Small intestine (tissue), 7 donors: ENCODE measurements around the gene C1orf226. TPM values are rescaled to one million over a fixed set of nuclear protein-coding genes. Genes with fewer than 3 reads are reported as not detected.
"Not testable (repeated sequence)": the region's sequence is repeated elsewhere in the genome, so short reads cannot be mapped to it uniquely, and the experiment has no call there.

Experiments
- DNase-seq, 2 donors: peaks; one replicate each; pipeline versions ENCODE4 v3.0.0 to v3.0.0-alpha.2; 2013
- FAIRE-seq: peaks from 2 replicates; lab custom pipeline; 2012; peaks lifted over from hg19 to GRCh38; lab: Jason Lieb, UNC
- H3K27ac ChIP-seq, 3 donors: one replicate each; pipeline ENCODE4 v1.5.1; 2013; ENCODE audit warnings: low read length in 2 of 3, mild to moderate bottlenecking in 2 of 3, control low read depth in 1 of 3, inconsistent platforms in 1 of 3, low read depth in 1 of 3, moderate library complexity in 1 of 3
- H3K27me3 ChIP-seq, 3 donors: one replicate each; pipeline ENCODE4 v1.6.1; 2013; ENCODE audit warnings: low read length in 3 of 3, inconsistent platforms in 1 of 3; ENCODE audit not compliant: control insufficient read depth in 3 of 3, insufficient read depth in 3 of 3
- H3K36me3 ChIP-seq, 3 donors: one replicate each; pipeline ENCODE4 v1.6.1; 2013; ENCODE audit warnings: low read length in 3 of 3, inconsistent platforms in 1 of 3, low read depth in 1 of 3, mild to moderate bottlenecking in 1 of 3, moderate library complexity in 1 of 3; ENCODE audit not compliant: control insufficient read depth in 3 of 3, insufficient read depth in 2 of 3
- H3K4me1 ChIP-seq, 3 donors: one replicate each; pipeline ENCODE4 v1.6.1; 2013; ENCODE audit warnings: low read length in 2 of 3, inconsistent platforms in 1 of 3, low read depth in 1 of 3, mild to moderate bottlenecking in 1 of 3, moderate library complexity in 1 of 3; ENCODE audit not compliant: control insufficient read depth in 3 of 3, insufficient read depth in 2 of 3
- H3K4me3 ChIP-seq, 3 donors: one replicate each; pipeline ENCODE4 v1.5.1; 2013; ENCODE audit warnings: low read length in 3 of 3, control low read depth in 1 of 3, inconsistent platforms in 1 of 3, low read depth in 1 of 3, mild to moderate bottlenecking in 1 of 3, moderate library complexity in 1 of 3
- H3K9me3 ChIP-seq, 2 donors: one replicate each; pipeline ENCODE4 v1.6.1; 2013; ENCODE audit warnings: low read depth in 1 of 2, low read length in 1 of 2; ENCODE audit not compliant: control insufficient read depth in 2 of 2, insufficient read depth in 1 of 2
- WGBS, 3 donors: extraction: QIAGEN DNeasy Blood & Tissue Kit; methylation state at CpG; one replicate each; pipeline ENCODE4 v1.1.7; 2013; 5-methylcytosine and 5-hydroxymethylcytosine counted together
- polyA plus RNA-seq, 4 donors: library from polyadenylated mRNA; stranded (reverse) in 3 of 4; unstranded in 1 of 4; fragments of 200-250 nt in 3 of 4; fragments of 120-200 nt in 1 of 4; gene quantifications; one replicate each; pipeline versions ENCODE4 v1.2.1 to v1.2.3, GENCODE V29; 2013
- donor health status: healthy with polysubstance abuse.
- donor health status: control.
- donor health status: control.
- donor health status: Bipolar disorder and iron deficiency.
- donor health status: healthy.

C1orf226 gene
- polyA plus RNA-seq, 4 donors, result 8.1 to 14.1 (median 13.2) TPM

GRCh38 chr1:162421258-162422164 is 40.0 kb downstream of the C1orf226 start:
- peak overlapping the region; percentile 11 to 80 (median 48) for H3K27ac ChIP-seq
- H3K27me3 ChIP-seq, result no peaks in the 10 kb centered on the region
- FAIRE-seq (no peak), DNase-seq (peak; percentile 64 to 91)
- no peaks in the 10 kb centered on the region for H3K36me3 ChIP-seq
- H3K4me3 ChIP-seq, result peak overlapping the region in 1 of 3 donors; percentile 1
- H3K4me1 ChIP-seq, result peaks cover 0 to 7% (median 3%) of the 10 kb centered on the region in 3 donors
- H3K9me3 ChIP-seq, result no peaks in the 10 kb centered on the region
- 16 to 44% (median 22%) methylated on average over 5 of the region's 5 CpGs for WGBS, 3 donors

- Histone ChIP-seq H3K4me1 (peaks cover 0 to 7% (median 3%) of the 10 kb centered on the region in 3 donors), H3K9me3 (no peaks in the 10 kb centered on the region), H3K27ac (no peak overlapping the region), H3K36me3 (no peaks in the 10 kb centered on the region), H3K27me3 (no peaks in the 10 kb centered on the region), H3K4me3 (no peak overlapping the region)
- no peak for DNase-seq
- WGBS, 3 donors, result 82 to 88% (median 87%) methylated on average over 10 of the region's 10 CpGs
- no peak for FAIRE-seq
Measured at GRCh38 chr1:162422662-162423375, 41.3 kb downstream of the C1orf226 start.

GRCh38 chr1:162430583-162430982 is 49.1 kb downstream of the C1orf226 start:
- no peaks in the 10 kb centered on the region for H3K9me3 ChIP-seq
- no peak overlapping the region for H3K27ac ChIP-seq
- no peak overlapping the region for H3K4me3 ChIP-seq
- no peaks in the 10 kb centered on the region for H3K27me3 ChIP-seq
- WGBS, 3 donors, result 60 to 81% (median 74%) methylated on average over 4 of the region's 4 CpGs
- FAIRE-seq (no peak), DNase-seq (peak in 1 of 2 donors; percentile 7)
- H3K36me3 ChIP-seq, result no peaks in the 10 kb centered on the region
- H3K4me1 ChIP-seq, result no peaks in the 10 kb centered on the region

GRCh38 chr1:162432977-162433713 is 51.6 kb downstream of the C1orf226 start:
- not testable (repeated sequence) for H3K27ac ChIP-seq, H3K36me3 ChIP-seq, FAIRE-seq, H3K9me3 ChIP-seq, H3K27me3 ChIP-seq, H3K4me1 ChIP-seq, H3K4me3 ChIP-seq, DNase-seq
- 92 to 97% (median 94%) methylated on average over 31 to 42 of the region's 47 CpGs for WGBS, 3 donors

Other genes starting within 250 kb of the C1orf226 start
- under 1 TPM in 1 of 4 donors, not detected in 3; 0.25 TPM for gene SPATA46, start 4.9 kb upstream of the C1orf226 start, polyA plus RNA-seq
- 1 to 10 TPM in 2 of 4 donors, under 1 TPM in 2; 0.33 to 2.0 (median 1.0) TPM for gene SH2D1B, start 30.4 kb downstream of the C1orf226 start, polyA plus RNA-seq
- gene UHMK1, start 116.1 kb downstream of the C1orf226 start, polyA plus RNA-seq, result 10 to 100 TPM; 13.0 to 40.8 (median 17.6) TPM
- 100 to 1,000 TPM in 1 of 4 donors, 10 to 100 TPM in 3; 55.1 to 118 (median 66.0) TPM for gene UAP1, start 180.0 kb downstream of the C1orf226 start, polyA plus RNA-seq